Hippocampal formation (tissue), 2 donors: ENCODE data around the gene VASH1.

Experiments
- DNase-seq, 2 donors: peaks; one replicate each; lab custom pipeline; 2025; lab: John Stamatoyannopoulos, UW

The VASH1 gene

DNA sequence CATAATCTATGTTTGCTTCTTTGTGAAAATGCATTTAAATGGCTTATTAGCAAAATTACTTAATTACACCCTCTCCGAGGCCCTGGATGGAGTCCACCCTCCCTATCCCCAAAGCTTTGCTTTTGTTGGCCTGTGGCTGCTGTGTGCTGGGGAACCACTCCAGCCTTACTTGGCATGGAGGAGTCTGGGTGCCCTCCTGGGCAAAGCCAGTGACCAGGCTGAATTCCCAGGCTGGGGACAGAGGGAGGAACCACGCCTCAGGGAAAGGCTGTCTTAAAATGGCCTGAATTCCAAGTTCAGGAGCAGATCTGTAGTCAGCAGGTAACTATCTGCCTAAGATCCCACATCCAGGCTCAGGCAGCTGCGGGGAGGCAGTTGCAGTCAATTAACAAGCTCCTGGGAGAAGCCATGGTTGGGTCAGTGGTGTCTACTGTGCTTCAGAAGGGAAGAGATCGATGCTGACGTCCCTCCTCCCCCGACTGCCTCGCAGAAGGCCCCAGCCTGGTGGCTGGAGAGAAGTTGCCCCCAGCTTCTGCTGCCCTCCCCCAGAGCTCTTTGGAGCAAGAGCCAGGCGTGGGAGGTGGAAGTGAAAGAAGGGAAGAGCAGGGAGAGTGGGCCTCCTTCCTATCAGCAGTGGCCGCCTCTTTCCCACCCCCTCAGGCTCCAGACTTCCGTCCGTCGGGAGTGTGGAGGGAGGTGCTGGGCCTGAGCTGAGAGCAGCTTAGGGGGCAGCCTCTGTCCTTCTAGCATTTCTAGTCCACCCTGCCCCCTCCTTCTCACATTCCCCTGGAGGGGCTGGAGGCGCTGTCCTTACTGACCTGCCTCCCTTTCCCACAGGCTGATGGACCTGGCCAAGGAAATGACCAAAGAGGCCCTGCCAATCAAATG lies 11.3 kb downstream of the VASH1 start:
- DNase-seq = peak; percentile 41 to 49

DNA sequence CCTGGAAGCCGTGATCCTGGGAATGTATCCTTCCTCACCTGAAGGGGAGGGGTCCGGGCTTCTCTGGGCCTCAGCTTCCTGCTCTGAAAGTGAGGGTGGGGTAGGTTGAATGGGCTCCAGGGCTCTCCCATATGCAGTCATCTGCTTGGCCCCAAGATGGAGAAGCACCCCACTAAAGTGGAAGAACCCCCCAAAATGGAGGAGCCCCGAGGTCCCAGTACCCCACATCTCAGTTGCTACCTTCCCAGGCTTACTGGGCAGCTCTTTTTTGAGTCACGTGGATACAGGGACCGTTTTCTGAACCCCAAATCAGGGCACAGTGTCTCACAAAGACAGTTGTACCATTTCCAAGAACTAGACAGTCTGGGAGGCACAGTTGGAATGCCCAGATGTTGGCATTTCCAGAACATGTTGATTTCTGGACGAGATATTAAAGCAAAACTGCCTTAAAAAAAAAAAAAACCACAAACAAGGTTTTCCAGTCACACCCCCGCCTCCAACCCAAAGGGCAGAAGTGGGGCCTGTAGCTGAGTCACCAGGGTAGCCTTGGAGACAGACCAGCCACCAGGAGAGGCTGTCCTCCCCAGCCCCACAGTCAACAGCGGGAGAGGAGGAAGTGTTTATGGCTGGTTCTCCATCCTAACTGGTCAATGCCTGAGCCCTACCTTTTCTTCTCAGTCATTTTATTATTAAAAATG lies 12.1 kb downstream of the VASH1 start:
- DNase-seq = no peak

DNA sequence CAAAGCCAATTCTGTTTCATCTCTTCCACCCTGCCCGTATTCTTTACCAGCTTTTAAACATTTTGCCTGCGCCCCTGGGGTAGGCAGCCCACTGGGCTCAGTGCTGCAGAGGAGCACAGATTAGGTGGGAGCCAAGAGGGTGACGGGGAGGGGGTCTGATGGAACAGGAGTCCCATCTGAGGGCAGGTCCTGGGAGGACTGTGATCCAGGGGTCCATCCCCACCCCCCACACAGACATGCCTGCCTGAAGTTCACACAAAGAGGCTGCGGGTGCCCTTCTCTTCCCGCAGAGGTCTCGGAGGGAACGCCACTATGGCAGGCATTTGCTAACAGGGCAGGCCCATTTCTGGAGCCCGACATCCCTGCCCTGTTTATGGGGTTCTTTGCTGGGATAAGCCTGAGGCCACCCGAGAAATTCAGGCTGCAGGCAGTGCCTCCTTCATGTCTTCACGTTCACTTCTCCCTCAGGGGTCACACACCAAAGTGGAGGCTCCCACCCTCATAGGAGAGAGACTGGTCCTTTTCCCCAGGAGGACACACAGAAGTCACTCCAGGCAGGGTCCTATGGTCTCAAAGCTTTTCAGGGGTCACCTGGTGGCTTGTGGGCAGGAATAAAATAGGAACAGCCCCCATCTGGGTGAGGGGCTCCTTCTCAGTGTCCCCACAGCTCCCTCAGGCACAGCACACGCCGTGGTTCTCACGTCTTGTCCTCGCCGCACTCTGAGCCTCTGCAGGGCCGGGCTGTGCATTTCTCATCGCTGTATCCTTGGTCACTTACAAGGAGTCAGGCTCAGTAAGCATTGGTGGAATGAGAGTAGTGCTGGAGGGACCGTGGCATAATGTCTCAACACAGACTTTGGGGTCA lies 12.9 kb downstream of the VASH1 start:
- DNase-seq = no peak

DNA sequence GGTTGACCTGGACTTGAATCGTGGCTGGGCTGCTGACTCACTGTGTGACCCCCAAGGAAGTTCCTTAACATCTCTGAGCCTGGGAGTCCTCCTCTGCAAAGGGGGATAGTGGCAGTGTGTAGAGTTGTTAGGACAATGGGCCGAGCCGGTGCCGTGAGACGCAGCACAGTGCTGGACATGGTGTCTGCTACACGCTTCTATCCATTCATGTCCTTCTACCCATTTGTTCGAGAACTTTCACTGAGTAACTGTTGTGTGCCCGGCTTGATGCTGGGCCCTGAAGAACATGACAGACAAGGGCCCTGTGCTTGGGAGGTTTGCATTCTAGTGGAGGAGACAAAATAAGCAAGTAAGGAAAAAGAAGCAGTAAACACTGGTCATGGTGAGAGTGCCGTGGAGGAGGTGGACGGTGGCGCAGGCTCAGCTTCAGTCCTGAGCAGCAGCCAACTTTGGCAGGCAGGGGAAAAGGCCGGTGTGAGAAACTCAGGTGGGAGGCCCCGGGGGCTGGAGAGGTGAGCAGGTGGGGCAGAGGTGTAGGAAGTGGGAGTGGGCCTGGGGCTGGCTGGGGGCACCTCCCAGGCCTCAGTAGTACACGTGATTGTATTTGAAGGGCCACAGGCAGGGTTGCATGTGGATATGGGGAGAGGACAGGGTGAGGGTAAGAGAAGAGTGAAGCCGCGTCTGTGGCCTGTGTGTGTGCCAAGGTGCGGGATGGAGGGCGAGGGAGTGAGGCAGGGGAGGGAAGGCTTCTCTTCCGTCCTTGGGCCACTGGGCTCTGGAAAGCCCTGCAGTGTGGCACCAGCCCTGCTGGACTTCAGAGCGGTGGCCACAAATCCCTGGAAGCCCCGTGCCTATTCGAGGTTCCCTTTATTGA lies 13.8 kb downstream of the VASH1 start:
- no peak for DNase-seq

DNA sequence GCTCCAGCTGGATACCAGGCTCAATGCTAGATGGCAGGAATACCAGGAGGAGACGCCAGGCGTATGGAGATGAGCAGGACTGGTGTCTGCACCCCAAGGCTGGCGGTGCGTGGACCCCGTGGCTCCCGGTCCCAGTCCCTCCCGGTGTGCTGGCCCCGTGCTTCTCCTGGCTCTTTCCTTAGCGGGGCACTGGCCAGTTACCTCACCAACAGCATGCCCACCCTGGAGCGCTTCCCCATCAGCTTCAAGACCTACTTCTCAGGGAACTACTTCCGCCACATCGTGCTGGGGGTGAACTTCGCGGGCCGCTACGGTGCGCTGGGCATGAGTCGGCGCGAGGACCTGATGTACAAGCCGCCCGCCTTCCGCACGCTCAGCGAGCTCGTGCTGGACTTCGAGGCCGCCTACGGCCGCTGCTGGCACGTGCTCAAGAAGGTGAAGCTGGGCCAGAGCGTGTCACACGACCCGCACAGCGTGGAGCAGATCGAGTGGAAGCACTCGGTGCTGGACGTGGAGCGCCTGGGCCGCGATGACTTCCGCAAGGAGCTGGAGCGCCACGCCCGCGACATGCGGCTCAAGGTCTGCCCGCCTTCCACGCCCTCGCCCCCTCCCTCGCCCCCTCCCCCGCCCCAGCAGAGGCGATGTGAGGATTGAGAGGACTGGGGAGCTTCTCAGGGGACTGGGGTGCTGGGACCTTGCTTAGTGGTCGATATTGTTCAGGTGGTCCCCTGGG lies 14.6 kb downstream of the VASH1 start:
- no peak for DNase-seq

DNA sequence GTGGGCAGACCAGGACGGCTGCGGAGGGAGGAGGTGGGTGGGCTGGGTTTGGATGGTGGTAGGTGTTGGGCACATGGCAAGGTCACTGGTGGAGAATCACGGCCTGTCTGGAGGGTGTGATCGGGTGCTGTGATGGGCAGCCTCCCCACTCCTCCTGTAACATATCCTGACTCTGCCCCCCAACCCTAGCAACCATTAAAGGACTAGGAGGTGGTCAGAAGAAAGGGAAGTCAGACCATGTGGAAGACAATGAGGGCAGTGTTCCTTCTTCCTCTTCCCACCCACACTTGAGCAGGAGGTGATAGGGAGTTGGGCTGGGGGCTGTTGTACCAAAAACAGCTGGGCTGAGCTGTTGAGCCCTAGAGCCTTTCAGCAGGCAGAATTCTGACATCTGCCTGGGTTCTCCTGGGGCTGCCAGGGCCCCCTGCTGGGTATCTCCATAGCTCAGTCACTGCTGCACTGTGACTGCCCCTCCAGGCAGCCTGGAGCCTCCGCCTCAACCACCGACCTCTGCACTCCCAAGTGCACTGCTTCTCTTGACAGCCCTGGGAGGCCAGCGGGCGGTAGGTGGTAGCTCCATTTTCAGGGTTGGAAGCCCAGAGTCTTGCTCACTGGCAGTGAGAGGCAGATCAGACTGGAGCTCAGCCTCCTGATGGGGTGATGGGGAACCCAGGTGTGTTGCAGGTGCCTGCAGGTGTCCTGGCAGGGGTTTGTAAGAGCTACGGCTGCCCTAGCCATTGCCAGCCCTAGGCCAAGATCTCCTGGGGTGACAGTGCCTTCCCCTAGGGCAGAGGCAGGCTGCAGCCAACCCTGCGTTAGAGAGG lies 15.4 kb downstream of the VASH1 start:
- no peak for DNase-seq

DNA sequence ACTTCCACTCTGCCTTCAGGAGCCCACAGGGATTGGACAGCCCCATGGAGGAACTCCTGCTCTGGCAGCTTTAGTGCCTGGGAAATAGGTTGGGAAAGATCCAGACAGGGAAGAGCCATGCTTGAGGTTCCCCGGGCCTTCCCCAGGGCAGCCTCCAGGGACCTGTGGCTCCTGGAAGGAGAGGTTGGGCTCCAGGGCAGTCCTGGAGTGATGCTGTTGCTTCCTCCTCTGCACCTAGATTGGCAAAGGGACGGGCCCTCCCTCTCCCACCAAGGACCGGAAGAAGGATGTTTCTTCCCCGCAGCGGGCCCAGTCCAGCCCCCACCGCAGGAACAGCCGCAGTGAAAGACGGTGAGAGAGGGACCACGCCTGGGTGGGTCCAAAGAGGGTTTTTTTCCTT lies 16.5 kb downstream of the VASH1 start:
- no peak for DNase-seq

DNA sequence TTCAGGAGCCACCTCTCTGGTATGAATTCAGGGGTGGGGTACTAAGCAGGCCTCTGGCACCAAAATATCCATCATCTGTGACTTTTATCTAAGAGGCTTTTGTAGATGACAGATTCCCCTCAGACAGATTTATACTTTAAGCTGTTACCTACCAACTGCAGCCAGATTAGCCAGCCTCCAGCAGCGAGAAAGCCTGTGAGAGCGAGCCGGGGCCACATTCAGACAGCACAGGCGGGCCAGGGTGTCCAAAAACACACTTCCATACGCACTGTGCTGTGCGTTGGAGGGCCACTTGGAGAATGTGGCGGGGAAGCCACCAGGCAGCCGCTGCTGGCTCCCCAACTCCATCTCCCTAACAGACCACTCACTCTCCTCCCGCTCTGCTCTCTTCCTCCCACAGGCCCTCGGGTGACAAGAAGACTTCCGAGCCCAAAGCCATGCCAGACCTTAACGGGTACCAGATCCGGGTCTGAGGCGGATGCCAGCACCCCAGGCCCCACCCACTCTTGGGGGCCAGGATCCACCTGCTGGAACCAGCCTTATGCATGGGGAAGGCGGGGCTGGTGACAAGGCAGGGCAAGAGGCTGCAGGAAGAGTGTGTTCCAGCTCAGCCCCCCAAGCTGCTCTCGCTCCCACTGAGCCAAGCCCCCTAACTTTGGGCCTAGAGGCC lies 17.4 kb downstream of the VASH1 start:
- no peak for DNase-seq

DNA sequence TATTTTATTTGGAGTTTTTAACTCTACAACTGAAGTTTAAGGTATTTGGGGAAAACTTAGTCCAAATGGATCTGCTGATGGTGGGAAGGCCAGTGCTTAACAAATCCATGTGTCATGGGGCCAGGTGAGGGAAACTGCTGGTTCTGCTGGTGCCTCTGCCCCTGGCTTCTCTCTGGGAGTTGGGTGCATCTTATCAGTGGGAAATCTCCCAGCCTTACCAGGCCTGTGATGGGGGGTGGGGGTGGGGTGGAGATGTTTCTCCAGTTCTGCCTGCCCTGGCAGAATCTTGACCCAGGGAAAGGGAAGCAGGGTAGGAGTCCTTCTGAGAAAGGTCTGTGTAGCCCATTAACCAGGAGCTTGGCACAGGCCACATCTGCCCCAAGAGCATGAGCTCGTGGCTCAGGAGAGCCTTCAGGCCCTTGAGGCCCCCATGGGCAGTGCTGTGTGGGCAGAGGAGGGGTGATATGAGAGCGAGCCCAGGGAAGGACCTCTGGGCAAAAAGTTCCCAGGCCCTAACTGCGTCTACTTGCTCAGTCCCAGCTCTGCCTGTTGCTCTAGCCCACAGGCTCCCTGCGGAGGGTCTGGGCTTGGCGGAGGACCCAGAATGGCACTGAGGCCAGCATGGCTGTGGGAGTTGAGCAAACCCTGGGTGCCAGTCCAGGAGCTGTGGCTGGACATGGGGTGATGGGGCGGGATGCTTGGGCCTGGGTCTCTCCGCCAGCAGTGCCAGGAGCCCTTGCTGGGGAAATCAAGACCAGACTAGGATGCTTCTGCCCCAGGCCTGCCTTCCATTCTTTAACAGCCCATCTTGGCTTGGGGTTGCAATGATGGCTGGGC lies 18.2 kb downstream of the VASH1 start:
- no peak for DNase-seq

DNA sequence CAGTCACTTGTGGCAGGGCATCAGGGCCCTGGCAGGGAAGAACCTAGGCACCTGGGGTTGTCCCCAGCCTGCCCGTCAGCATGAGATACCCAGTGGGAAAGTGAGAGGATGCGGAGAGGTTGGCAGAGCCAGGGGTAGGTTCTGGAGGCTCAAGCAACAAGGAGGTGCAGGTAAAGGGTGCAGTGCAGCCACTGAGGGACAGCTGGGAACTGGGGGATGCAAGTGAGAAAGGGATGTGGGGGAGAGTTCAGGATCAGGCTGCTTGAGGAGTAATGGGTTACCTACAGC lies 18.7 kb downstream of the VASH1 start:
- no peak for DNase-seq

DNA sequence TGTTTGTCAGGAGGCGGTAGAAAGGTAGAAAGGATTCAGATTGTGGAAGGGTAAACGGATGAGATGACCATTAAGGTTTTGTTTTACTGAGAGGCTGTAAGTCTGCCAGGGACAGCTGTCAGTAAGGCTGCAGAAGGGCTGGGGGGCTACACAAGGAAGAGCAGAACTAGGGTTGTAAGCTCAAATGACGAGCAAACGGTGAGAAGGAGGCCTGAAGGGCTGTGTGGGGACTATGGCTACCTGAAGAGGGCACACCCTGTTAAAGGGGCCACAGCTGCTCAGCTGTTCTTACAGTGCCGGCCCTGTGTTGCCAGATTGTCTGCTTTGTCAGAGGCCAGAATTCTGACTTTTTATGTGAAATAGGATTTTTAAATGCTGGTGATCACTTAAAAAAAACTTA lies 19.1 kb downstream of the VASH1 start:
- DNase-seq = no peak

DNA sequence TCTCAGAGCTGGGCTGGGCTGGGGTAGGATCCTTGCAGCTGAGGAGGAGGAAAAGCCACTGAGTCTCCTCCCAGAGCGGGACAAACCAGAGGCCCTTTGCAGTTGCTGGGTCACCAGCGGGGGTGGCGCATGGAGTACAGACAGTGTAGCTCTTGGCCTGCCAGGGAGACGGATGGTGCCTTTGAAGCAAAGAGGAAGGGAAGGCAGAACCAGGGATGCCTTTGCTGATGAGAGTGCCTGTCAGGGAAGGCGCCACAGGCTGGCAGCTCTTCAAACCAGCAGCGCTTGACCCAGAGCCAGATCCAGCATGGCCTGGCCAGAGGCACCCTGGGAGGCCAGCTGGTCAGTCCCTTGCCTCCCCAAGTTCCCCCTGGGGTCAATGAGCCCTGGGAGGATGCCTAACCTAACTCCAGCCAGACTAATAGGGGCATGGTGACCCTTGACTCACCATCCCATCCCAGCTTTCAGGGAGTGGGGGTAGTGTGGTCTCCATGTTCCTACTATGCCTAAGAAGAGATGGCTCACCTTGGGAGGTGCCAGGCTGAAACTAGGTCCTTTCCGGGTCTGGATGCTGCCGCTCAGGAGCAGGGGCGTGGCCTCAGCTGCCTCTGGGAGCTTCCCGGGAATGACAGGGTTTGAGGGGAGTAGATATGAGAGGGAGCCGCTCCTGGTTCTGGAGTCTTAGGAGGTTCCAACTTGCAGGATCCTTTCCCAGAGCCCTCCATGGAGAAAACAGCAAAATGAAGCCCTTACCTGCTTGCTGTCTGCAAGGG lies 19.8 kb downstream of the VASH1 start:
- peak; percentile 70 to 82 for DNase-seq

DNA sequence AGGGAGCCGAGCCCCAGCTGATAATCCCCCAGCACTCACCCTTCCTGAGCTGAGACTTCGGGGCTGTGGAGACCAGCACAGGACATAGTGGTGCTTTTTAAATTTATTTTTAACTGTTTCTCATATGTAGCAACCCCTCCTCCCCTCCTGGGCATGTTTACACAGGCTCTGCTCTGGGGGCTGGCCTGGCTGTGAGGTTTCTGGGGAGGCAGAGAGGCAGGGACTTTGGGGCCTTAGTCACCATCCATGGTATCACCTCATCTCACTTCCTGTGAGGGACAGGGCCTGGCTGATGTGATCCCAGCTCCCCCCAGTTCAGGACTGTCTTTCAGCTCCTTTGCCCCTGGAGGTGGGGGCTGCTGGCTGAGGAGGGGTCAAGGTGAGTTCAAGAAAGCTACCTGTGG lies 20.4 kb downstream of the VASH1 start:
- DNase-seq = no peak

DNA sequence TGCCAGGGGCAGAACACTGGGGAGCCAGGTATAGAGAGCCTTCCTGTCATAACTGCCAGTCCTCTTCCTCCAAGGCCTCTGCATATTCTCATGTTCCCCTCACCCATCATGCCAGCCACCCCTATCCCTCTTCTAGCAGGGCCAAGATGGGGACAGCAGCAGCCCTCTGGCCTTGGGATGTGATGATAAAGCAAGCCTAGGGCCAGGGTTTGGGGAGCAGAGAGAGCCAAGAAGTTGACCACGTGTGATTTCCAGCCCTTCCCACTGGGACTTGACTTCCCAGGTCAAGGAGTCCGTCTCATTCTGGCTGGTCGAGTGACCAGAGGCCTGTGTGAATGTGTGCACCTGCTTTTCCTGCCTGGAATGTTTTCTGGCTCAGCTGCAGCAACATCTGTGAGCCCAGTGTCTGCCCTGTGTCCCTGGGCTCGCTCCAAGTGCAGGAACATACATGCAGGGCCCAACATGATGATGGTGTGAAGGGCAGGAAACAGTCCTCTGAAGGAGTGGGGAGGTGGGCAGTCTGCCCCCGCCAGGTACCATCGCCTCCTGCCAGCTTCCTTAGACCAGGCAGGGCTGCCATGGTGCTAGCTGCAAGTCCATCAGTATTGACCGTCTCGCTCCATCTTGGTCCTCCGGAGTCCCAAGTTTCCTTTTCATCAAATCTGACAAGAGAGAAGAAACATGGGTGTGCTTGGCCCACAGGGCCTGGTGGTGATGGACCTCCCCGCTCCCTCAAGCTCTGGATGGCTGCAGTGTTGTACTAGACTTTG lies 21.0 kb downstream of the VASH1 start:
- no peak for DNase-seq

DNA sequence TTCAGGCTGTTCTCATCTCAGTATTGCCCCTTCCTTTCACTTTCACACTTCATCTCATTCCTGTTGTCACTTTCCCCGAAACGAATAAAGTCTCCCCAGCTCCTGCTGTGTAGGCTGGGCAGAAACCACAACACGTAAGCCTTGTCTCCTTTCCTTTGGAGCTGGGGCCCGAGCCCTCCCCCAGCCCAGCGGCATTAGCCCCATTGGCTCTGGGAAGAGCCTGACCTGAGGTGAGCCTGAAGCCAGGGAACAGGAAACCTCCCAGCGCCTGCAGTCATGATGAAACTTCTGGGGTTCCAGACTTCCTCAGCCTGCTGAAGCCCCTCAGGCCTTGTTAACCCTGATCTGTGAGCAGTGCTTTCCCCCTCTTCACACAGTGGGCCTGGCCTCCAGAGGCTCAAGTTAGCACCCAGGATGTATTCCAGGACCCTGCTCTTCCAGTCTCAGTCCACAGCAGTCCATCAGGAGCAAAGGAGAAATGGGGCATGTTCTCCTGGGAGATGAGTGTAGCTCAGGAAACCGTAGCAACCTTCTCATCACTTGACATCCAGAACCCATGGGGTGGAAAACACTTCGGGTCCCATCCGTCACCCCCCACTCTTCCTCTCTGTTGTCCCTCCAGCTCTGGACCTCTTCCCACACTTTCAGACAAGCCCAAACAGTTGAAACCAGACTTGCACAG lies 21.8 kb downstream of the VASH1 start:
- DNase-seq = no peak

DNA sequence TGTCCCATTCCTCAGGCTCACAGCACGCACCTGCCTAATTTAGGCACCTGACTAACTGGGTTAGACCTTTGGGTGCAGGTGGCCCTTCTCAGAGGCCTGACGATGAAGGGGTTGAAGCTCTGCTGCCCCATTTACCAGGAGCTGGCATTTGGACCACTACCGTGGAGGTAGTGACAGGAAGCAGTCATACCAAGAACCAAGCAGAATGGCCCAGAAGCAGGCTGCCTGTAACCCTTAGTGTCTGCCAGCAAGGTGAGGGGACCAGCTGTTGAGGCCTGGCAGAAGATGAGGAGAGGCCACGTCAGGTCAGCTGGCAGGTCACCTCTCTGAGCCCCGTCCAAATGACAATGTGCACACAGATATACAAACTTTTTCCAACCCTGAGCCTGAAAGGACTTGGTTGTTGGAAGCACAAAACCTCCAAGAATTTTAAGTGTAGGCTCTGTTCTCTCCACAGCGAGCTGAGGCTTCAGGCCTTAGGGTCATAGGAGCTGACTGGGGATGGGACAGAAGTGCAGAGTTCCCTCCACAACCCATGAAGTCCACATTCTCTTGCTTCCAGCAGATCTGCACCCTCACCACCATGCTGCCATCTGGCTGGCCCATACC lies 23.1 kb downstream of the VASH1 start:
- no peak for DNase-seq
